HepG2 (cell line): ENCODE measurements around the gene IKZF2. TPM values are rescaled to one million over a fixed set of nuclear protein-coding genes. Genes with fewer than 3 reads are reported as not detected.

Experiments used
- ATAC-seq: fragments of 200-7000 bp; cut with Tn5 transposase; 3 replicates; pipeline ENCODE4 v1.9.1; 2020; ENCODE audit warnings: mild to moderate bottlenecking, moderate library complexity
- BruUV-seq: library from RNA; stranded (reverse); fragments of 400-500 nt; replicated peaks from 2 replicates; lab custom pipeline; 2021; lab: Mats Ljungman, UMichigan
- CTCF ChIA-PET: fragments of 300-600 bp; formaldehyde crosslinking; extraction: SDS; loops from one replicate; lab custom pipeline; 2021; ENCODE audit warnings: low total read pairs, inconsistent platforms, low intra/inter-chr PET ratio; lab: Yijun Ruan, JAX
- POLR2A ChIA-PET: fragments of 350-600 bp; sonication (Branson Sonifier 250); formaldehyde crosslinking; loops from one replicate; lab custom pipeline; 2020; ENCODE audit warnings: antibody characterized with exemption, inconsistent platforms; lab: Yijun Ruan, JAX
- DNase-seq: peaks from one replicate; pipeline ENCODE4 v3.0.0-alpha.2; 2015; ENCODE audit warnings: low spot score
- FAIRE-seq: peaks from 3 replicates; lab custom pipeline; 2011; peaks lifted over from hg19 to GRCh38; lab: Jason Lieb, UNC
- H2AFZ ChIP-seq: one replicate; pipeline ENCODE4 v1.6.1; 2011; ENCODE audit warnings: low read length, inconsistent platforms
- H3K27ac ChIP-seq: fragments of 300-600 bp; 3 replicates; pipeline ENCODE4 v1.8.0; 2011; ENCODE audit warnings: mixed run types, mild to moderate bottlenecking, mixed read lengths, low read length, inconsistent platforms; ENCODE audit not compliant: insufficient read depth; ENCODE audit errors: extremely low read length
- H3K27me3 ChIP-seq, 2 experiments: fragments of 200-600 bp in 1 of 2; 2 replicates in 1 of 2; 3 replicates in 1 of 2; pipeline versions ENCODE4 v1.6.0 to v1.8.0; 2011; ENCODE audit warnings: low read length in 2 of 2, mild to moderate bottlenecking in 2 of 2, moderate library complexity in 2 of 2, inconsistent platforms in 1 of 2; ENCODE audit not compliant: insufficient read depth in 2 of 2, control insufficient read depth in 1 of 2
- H3K36me3 ChIP-seq, 2 experiments: fragments of 200-600 bp in 1 of 2; replicated peaks in 1 of 2; 2 replicates in 1 of 2; 3 replicates in 1 of 2; pipeline versions ENCODE4 v1.5.1 to v1.8.0; 2011; ENCODE audit warnings: low read length in 2 of 2, inconsistent platforms in 1 of 2; ENCODE audit not compliant: insufficient read depth in 2 of 2, control insufficient read depth in 1 of 2
- H3K4me1 ChIP-seq: 2 replicates; pipeline ENCODE4 v1.5.1; 2012; ENCODE audit warnings: low read length, inconsistent platforms; ENCODE audit not compliant: insufficient read depth
- H3K4me2 ChIP-seq: 2 replicates; pipeline ENCODE4 v1.6.0; 2011; ENCODE audit warnings: low read depth, low read length, inconsistent platforms
- H3K4me3 ChIP-seq, 3 experiments: fragments of 200-600 bp in 1 of 3; sonication (generic), shearing (Covaris generic) in 1 of 3; replicated peaks in 1 of 3; 2 replicates each; pipeline ENCODE4 v1.5.1; 2011 to 2016; ENCODE audit warnings: low read length in 3 of 3, inconsistent platforms in 2 of 3, low read depth in 2 of 3, mild to moderate bottlenecking in 2 of 3, control low read depth in 1 of 3, mixed read lengths in 1 of 3; ENCODE audit not compliant: insufficient read depth in 1 of 3
- H3K79me2 ChIP-seq: one replicate; pipeline ENCODE4 v1.6.1; 2011; ENCODE audit warnings: low read length, inconsistent platforms; ENCODE audit not compliant: insufficient read depth
- H3K9ac ChIP-seq: 2 replicates; pipeline ENCODE4 v1.6.0; 2011; ENCODE audit warnings: mild to moderate bottlenecking, low read depth, low read length, inconsistent platforms; ENCODE audit not compliant: insufficient read depth
- H3K9me3 ChIP-seq: 2 replicates; pipeline ENCODE4 v1.5.1; 2012; ENCODE audit warnings: mild to moderate bottlenecking, low read length
- H4K20me1 ChIP-seq: 2 replicates; pipeline ENCODE4 v1.6.0; 2011; ENCODE audit warnings: inconsistent platforms, mild to moderate bottlenecking, low read length, moderate library complexity; ENCODE audit not compliant: insufficient read depth
- CCAR2 ChIP-seq: fragments of 200-400 bp; formaldehyde crosslinking; optimal IDR thresholded peaks from 2 replicates; pipeline ENCODE3; 2018; ENCODE audit warnings: low read depth, mild to moderate bottlenecking, low read length, moderate library complexity
- HOMEZ ChIP-seq: IDR thresholded peaks from 2 replicates; pipeline ENCODE4 v1.6.1; 2016; ENCODE audit warnings: low read depth
- JARID2 ChIP-seq: sonication (generic); formaldehyde crosslinking; IDR thresholded peaks from 2 replicates; pipeline ENCODE4 v1.8.1; 2023; ENCODE audit warnings: missing genetic modification reagents, inconsistent platforms; ENCODE audit not compliant: insufficient replicate concordance
- MAF1 ChIP-seq: sonication (generic); formaldehyde crosslinking; IDR thresholded peaks from 2 replicates; pipeline ENCODE4 v1.5.0; 2020; ENCODE audit warnings: missing genetic modification reagents, borderline replicate concordance
- MTA3 ChIP-seq: sonication (generic); formaldehyde crosslinking; IDR thresholded peaks from 2 replicates; pipeline ENCODE4 v1.4.0; 2020; ENCODE audit warnings: missing genetic modification reagents
- POLR2G ChIP-seq: fragments of 200-400 bp; formaldehyde crosslinking; IDR thresholded peaks from 2 replicates; pipeline ENCODE4 v1.6.1; 2018; ENCODE audit warnings: mild to moderate bottlenecking, low read depth, low read length, moderate library complexity
- SOX6 ChIP-seq, 2 experiments: fragments of 450-650 bp in 1 of 2; sonication (generic) in 1 of 2; formaldehyde crosslinking in 1 of 2; IDR thresholded peaks; 2 replicates each; pipeline versions ENCODE4 v1.4.0 to v1.6.1; 2017 to 2020; ENCODE audit warnings: antibody characterized with exemption in 1 of 2, mild to moderate bottlenecking in 1 of 2, missing genetic modification reagents in 1 of 2
- ZC3H13 ChIP-seq: sonication (generic); formaldehyde crosslinking; IDR thresholded peaks from 2 replicates; pipeline ENCODE4 v1.8.1; 2023; ENCODE audit warnings: mild to moderate bottlenecking, missing genetic modification reagents, moderate library complexity
- ZFP36L2 ChIP-seq: sonication (generic); formaldehyde crosslinking; IDR thresholded peaks from 2 replicates; pipeline ENCODE4 v1.4.0; 2020; ENCODE audit warnings: missing genetic modification reagents
- ZKSCAN1 ChIP-seq: fragments of 150-350 bp; IDR thresholded peaks from 2 replicates; pipeline ENCODE4 v1.6.1; 2014; ENCODE audit warnings: low read length
- ZNF17 ChIP-seq: sonication (generic); formaldehyde crosslinking; IDR thresholded peaks from 2 replicates; pipeline ENCODE4 v1.5.0; 2020; ENCODE audit warnings: mild to moderate bottlenecking, missing genetic modification reagents
- ZNF335 ChIP-seq: sonication (generic); formaldehyde crosslinking; IDR thresholded peaks from 2 replicates; pipeline ENCODE4 v1.4.0; 2020; ENCODE audit warnings: missing genetic modification reagents
- ZNF558 ChIP-seq: sonication (generic); formaldehyde crosslinking; IDR thresholded peaks from 2 replicates; pipeline ENCODE4 v1.9.0; 2022; ENCODE audit warnings: mild to moderate bottlenecking, missing genetic modification reagents, borderline replicate concordance
- ZNF660 ChIP-seq: sonication (generic); formaldehyde crosslinking; IDR thresholded peaks from 2 replicates; pipeline ENCODE4 v1.5.1; 2020; ENCODE audit warnings: mild to moderate bottlenecking, low read depth, missing genetic modification reagents, borderline replicate concordance
- ZNF678 ChIP-seq: sonication (generic); formaldehyde crosslinking; IDR thresholded peaks from 2 replicates; pipeline ENCODE4 v1.4.0; 2020; ENCODE audit warnings: mild to moderate bottlenecking, missing genetic modification reagents
- ZNF704 ChIP-seq: sonication (generic); formaldehyde crosslinking; IDR thresholded peaks from 2 replicates; pipeline ENCODE4 v1.8.1; 2023; ENCODE audit warnings: mild to moderate bottlenecking, inconsistent platforms, moderate library complexity, missing genetic modification reagents, borderline replicate concordance
- ZNF749 ChIP-seq: sonication (generic); formaldehyde crosslinking; IDR thresholded peaks from 2 replicates; pipeline ENCODE4 v1.8.0; 2022; ENCODE audit warnings: mild to moderate bottlenecking, missing genetic modification reagents, moderate library complexity, borderline replicate concordance
- ZNF768 ChIP-seq: sonication (generic); formaldehyde crosslinking; IDR thresholded peaks from 2 replicates; pipeline ENCODE4 v1.4.0; 2020; ENCODE audit warnings: missing genetic modification reagents
- ZSCAN21 ChIP-seq: sonication (generic); formaldehyde crosslinking; IDR thresholded peaks from 2 replicates; pipeline ENCODE4 v1.8.0; 2022; ENCODE audit warnings: mild to moderate bottlenecking, missing genetic modification reagents, moderate library complexity, borderline replicate concordance
- ZSCAN31 ChIP-seq: sonication (generic); formaldehyde crosslinking; IDR thresholded peaks from 2 replicates; pipeline ENCODE4 v1.5.0; 2020; ENCODE audit warnings: low read depth, mild to moderate bottlenecking, missing genetic modification reagents
- WGBS: methylation state at CpG from one replicate; pipeline ENCODE4 v1.1.6; 2017; ENCODE audit warnings: low lambda C conversion rate; 5-methylcytosine and 5-hydroxymethylcytosine counted together
- in situ Hi-C: cut with HindIII; loops from 2 replicates; pipeline ENCODE4 v1.10.0; 2017; ENCODE audit warnings: low pct_unique_long_range_greater_than_20kb; ENCODE audit not compliant: extremely low pct_ligation_motif_present
- intact Hi-C: fragments of 100-400 bp; cut with micrococcal nuclease; formaldehyde crosslinking; loops from one replicate; pipeline ENCODE4 v1.10.0; 2022; ENCODE audit not compliant: unreplicated experiment
- polyA plus RNA-seq, 8 experiments: library from polyadenylated mRNA; depleted of rRNA in 3 of 8; stranded (reverse) in 7 of 8; unstranded in 1 of 8; fragments of >200 nt; fragmentation: Illumina TruSeq in 4 of 8; extraction: Trizol in 4 of 8; gene quantifications; 2 replicates each; pipeline versions ENCODE4 v1.2.1 to v1.2.3, GENCODE V29; 2011 to 2016; ENCODE audit warnings: low read depth in 4 of 8, missing spikeins in 1 of 8, mixed read lengths in 1 of 8; ENCODE audit not compliant: insufficient read depth in 1 of 8
- total RNA-seq, 5 experiments: library from RNA; depleted of rRNA; stranded (reverse); fragments of >200 nt; fragmentation: Illumina TruSeq; extraction: Trizol; gene quantifications; 2 replicates each; pipeline ENCODE4 v1.2.3, GENCODE V29; 2016; ENCODE audit warnings: low read depth in 1 of 5

Gene IKZF2
- total and polyA plus RNA-seq, 2 of the 13 experiments (the other 11 are each of a cell fraction or from before 2014, with no cell fraction given), result 0.18 to 0.86 TPM

GRCh38 chr2:213137064-213137463 is 14.3 kb downstream of the IKZF2 start:
- H3K36me3 ChIP-seq, result no peaks in the 10 kb centered on the region
- FAIRE-seq, result no peak
- no peak overlapping the region for H3K4me3 ChIP-seq
- no peaks in the 10 kb centered on the region for H3K4me1 ChIP-seq
- no peak for TF ChIP-seq ZNF678
- no peak for TF ChIP-seq ZFP36L2
- no peak for TF ChIP-seq ZKSCAN1
- no peak for TF ChIP-seq ZNF749 (CRISPR knock-in tag)
- TF ChIP-seq ZNF704 (CRISPR knock-in tag), result no peak
- TF ChIP-seq MTA3 (CRISPR knock-in tag), result no peak
- TF ChIP-seq JARID2 (CRISPR knock-in tag), result no peak
- TF ChIP-seq POLR2G, result no peak
- no peak for TF ChIP-seq ZC3H13 (CRISPR knock-in tag)
- TF ChIP-seq ZNF558 (CRISPR knock-in tag), result no peak
- no peak for TF ChIP-seq CCAR2
- TF ChIP-seq ZNF660 (CRISPR knock-in tag), result no peak
- no peak for TF ChIP-seq ZSCAN31
- TF ChIP-seq MAF1 (CRISPR knock-in tag), result no peak
- no peak for TF ChIP-seq HOMEZ (CRISPR knock-in tag)
- TF ChIP-seq ZNF17 (CRISPR knock-in tag), result no peak
- no peak for TF ChIP-seq ZSCAN21 (CRISPR knock-in tag)
- no peak for TF ChIP-seq ZNF768 (CRISPR knock-in tag)
- TF ChIP-seq ZNF335, result no peak
- no peak for TF ChIP-seq SOX6 (IDR thresholded peaks at IDR 0.05)
- no peak for TF ChIP-seq SOX6 (CRISPR knock-in tag; IDR thresholded peaks at IDR 0.05)
- H3K27me3 ChIP-seq, result no peaks in the 10 kb centered on the region
- no peaks in the 10 kb centered on the region for H4K20me1 ChIP-seq
- H3K27ac ChIP-seq, result no peak overlapping the region
- in situ Hi-C loops (no loop called here), intact Hi-C loops (no loop called here)
- no peak overlapping the region for H3K9ac ChIP-seq
- ChIA-PET POLR2A (no interaction called here), CTCF (no interaction called here)
- H3K79me2 ChIP-seq, result no peaks in the 10 kb centered on the region
- no TSS peak for BruUV-seq
- 24% methylated on average over 4 of the region's 4 CpGs for WGBS
- H2AFZ ChIP-seq, result no peak overlapping the region
- DNase-seq, result no peak
- no peaks in the 10 kb centered on the region for H3K9me3 ChIP-seq
- H3K4me2 ChIP-seq, result no peak overlapping the region
- ATAC-seq, result no peak
